ENCODE results near the gene NMNAT3.
A peak's percentile ranks its signal among the peaks of the same experiment; 100 is the strongest.

NMNAT3 gene

GRCh38 chr3:139629033-139629432 lies 48.7 kb downstream of the NMNAT3 start:
- H4K20me1 ChIP-seq (ENCODE audit: low read depth, low read length) = no peaks in the 10 kb centered on the region
- H3K9me2 ChIP-seq (replicated peaks; ENCODE audit: insufficient read depth, low read length) = no peaks in the 10 kb centered on the region
- no peaks in the 10 kb centered on the region for H3F3A ChIP-seq (ENCODE audit: insufficient read depth)
- no peaks in the 10 kb centered on the region for H3K27me3 ChIP-seq (ENCODE audit: low read length)
- TF ChIP-seq EZH2phosphoT487 (conservative IDR thresholded peaks at IDR 0.05; ENCODE audit: low read length) (no peak), CTCF (IDR thresholded peaks at IDR 0.05; ENCODE audit: insufficient read depth, low read length, poor library complexity, severe bottlenecking) (peak; percentile 34)
- H3K9me3 ChIP-seq (ENCODE audit: insufficient read depth, low read length) = no peaks in the 10 kb centered on the region
- no peak overlapping the region for H2AFZ ChIP-seq (ENCODE audit: low read depth, low read length, severe bottlenecking)
- H3K9ac ChIP-seq (ENCODE audit: low read length) = no peak overlapping the region
- H3K4me3 ChIP-seq (ENCODE audit: insufficient read depth, low read length, poor library complexity, severe bottlenecking) = no peak overlapping the region
- H3K4me2 ChIP-seq (ENCODE audit: low read depth, low read length, poor library complexity, severe bottlenecking) = no peak overlapping the region
- H3K79me2 ChIP-seq (ENCODE audit: insufficient read depth, low read length) = no peaks in the 10 kb centered on the region
- no peak overlapping the region for H3K27ac ChIP-seq (ENCODE audit: low read depth, low read length)
- H3K36me3 ChIP-seq (ENCODE audit: low read length) = no peaks in the 10 kb centered on the region

GRCh38 chr3:139627759-139628158 lies 50.0 kb downstream of the NMNAT3 start:
- no peaks in the 10 kb centered on the region for H3K79me2 ChIP-seq (ENCODE audit: insufficient read depth, low read length)
- no peaks in the 10 kb centered on the region for H4K20me1 ChIP-seq (ENCODE audit: low read depth, low read length)
- H3K27ac ChIP-seq (ENCODE audit: low read depth, low read length) = no peak overlapping the region
- no peak overlapping the region for H3K4me3 ChIP-seq (ENCODE audit: insufficient read depth, low read length, poor library complexity, severe bottlenecking)
- no peak overlapping the region for H3K4me2 ChIP-seq (ENCODE audit: low read depth, low read length, poor library complexity, severe bottlenecking)
- no peaks in the 10 kb centered on the region for H3F3A ChIP-seq (ENCODE audit: insufficient read depth)
- TF ChIP-seq CTCF (IDR thresholded peaks at IDR 0.05; ENCODE audit: insufficient read depth, low read length, poor library complexity, severe bottlenecking) (no peak), EZH2phosphoT487 (conservative IDR thresholded peaks at IDR 0.05; ENCODE audit: low read length) (no peak)
- H3K9ac ChIP-seq (ENCODE audit: low read length) = no peak overlapping the region
- H3K9me2 ChIP-seq (replicated peaks; ENCODE audit: insufficient read depth, low read length) = no peaks in the 10 kb centered on the region
- H3K9me3 ChIP-seq (ENCODE audit: insufficient read depth, low read length) = no peaks in the 10 kb centered on the region
- H3K27me3 ChIP-seq (ENCODE audit: low read length) = no peaks in the 10 kb centered on the region
- H3K36me3 ChIP-seq (ENCODE audit: low read length) = no peaks in the 10 kb centered on the region
- H2AFZ ChIP-seq (ENCODE audit: low read depth, low read length, severe bottlenecking) = no peak overlapping the region

- Histone ChIP-seq H3K9me3 (ENCODE audit: insufficient read depth, low read length) (no peaks in the 10 kb centered on the region), H3K36me3 (ENCODE audit: low read length) (no peaks in the 10 kb centered on the region), H4K20me1 (ENCODE audit: low read depth, low read length) (no peaks in the 10 kb centered on the region), H3K9me2 (replicated peaks; ENCODE audit: insufficient read depth, low read length) (no peaks in the 10 kb centered on the region), H3K27me3 (ENCODE audit: low read length) (no peaks in the 10 kb centered on the region), H3F3A (ENCODE audit: insufficient read depth) (no peaks in the 10 kb centered on the region), H3K27ac (ENCODE audit: low read depth, low read length) (no peak overlapping the region), H3K79me2 (ENCODE audit: insufficient read depth, low read length) (no peaks in the 10 kb centered on the region), H3K4me2 (ENCODE audit: low read depth, low read length, poor library complexity, severe bottlenecking) (no peak overlapping the region), H2AFZ (ENCODE audit: low read depth, low read length, severe bottlenecking) (no peak overlapping the region), H3K4me3 (ENCODE audit: insufficient read depth, low read length, poor library complexity, severe bottlenecking) (no peak overlapping the region), H3K9ac (ENCODE audit: low read length) (no peak overlapping the region)
- no peak for TF ChIP-seq CTCF (IDR thresholded peaks at IDR 0.05; ENCODE audit: insufficient read depth, low read length, poor library complexity, severe bottlenecking)
- TF ChIP-seq EZH2phosphoT487 (conservative IDR thresholded peaks at IDR 0.05; ENCODE audit: low read length) = no peak
Measured at GRCh38 chr3:139620438-139620837, 57.3 kb downstream of the NMNAT3 start.

Data from SU-DHL-6 (cell line).